ENCODE measurements around the gene COL4A2. TPM values are rescaled to one million over a fixed set of nuclear protein-coding genes. Genes with fewer than 3 reads are reported as not detected.

COL4A2 gene
- total RNA-seq, 3 donors from 2014 or later (not counting 1 experiment from before 2014, with no cell fraction given) = not detected

DNA sequence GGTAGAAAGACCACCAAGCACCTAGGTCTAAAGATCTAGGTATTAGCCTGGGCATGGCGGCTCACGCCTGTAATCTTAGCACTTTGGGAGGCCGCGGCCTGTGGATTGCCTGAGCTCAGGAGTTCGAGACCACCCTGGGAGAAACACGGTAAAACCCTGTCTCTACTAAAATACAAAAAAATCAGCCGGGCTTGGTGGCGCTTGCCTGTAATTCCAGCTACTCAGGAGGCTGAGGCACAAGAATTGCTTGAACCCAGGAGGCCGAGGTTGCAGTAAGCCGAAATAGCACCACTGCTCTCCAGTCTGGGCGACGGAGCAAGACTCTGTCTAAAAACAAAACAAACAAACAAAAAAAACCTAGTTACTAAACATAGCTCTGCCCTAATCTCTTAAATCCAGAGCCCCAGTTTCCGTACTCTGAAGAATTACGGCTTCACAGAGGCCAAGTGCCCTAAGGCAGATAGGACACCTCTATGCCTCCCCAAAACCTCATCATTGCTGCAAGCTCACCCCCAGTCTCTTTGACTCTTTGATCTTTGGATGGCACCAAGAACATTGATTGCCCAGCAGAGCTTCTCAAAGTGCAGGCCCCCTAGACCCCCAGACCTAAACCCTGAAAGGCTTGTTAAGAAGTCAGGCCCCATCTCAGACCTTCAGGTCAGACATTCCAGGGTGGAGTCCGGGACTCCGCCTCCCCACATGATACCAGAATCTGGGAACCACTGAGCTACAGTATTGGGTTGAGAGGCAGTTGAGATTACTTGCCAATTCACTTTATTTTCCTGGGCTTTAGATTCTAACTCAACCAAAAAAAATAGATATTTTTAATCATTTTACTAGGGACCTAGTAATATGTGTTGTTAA, 2.8 kb downstream of the COL4A2 start:
- peaks cover 7% of the 10 kb centered on the region for H3K36me3 Mint-ChIP-seq
- no peak for TF ChIP-seq CTCF (IDR thresholded peaks at IDR 0.05)
- ATAC-seq (no peak), DNase-seq (no peak)
- H3K4me1 Mint-ChIP-seq = no peaks in the 10 kb centered on the region
- Histone ChIP-seq H3K4me1 (ENCODE audit: control insufficient read depth, insufficient read depth, low read length) (no peaks in the 10 kb centered on the region), H3K36me3 (ENCODE audit: control insufficient read depth, insufficient read depth, low read length) (no peaks in the 10 kb centered on the region), H3K27ac (ENCODE audit: low read length) (no peak overlapping the region), H3K27me3 (ENCODE audit: control insufficient read depth, insufficient read depth, low read length) (peaks cover 12% of the 10 kb centered on the region), H3K4me3 (ENCODE audit: low read length) (no peak overlapping the region), H3K9me3 (ENCODE audit: control insufficient read depth, insufficient read depth, low read length) (no peaks in the 10 kb centered on the region)
- H3K27me3 Mint-ChIP-seq (ENCODE audit: low read depth in 2 of 2) = peaks cover 29 to 56% of the 10 kb centered on the region in 2 donors
- intact Hi-C loops (cut with micrococcal nuclease) = no loop called here
- 81% methylated on average over 16 of the region's 16 CpGs for WGBS (ENCODE audit: insufficient coverage)
- no peaks in the 10 kb centered on the region for H3K9me3 Mint-ChIP-seq
- H3K27ac Mint-ChIP-seq = no peak overlapping the region
- no peak overlapping the region for H3K4me3 Mint-ChIP-seq

GRCh38 chr13:110310541-110311442, 3.7 kb downstream of the COL4A2 start:
- DNase-seq = no peak
- Histone ChIP-seq H3K4me3 (ENCODE audit: low read length) (no peak overlapping the region), H3K27me3 (ENCODE audit: control insufficient read depth, insufficient read depth, low read length) (peaks cover 9% of the 10 kb centered on the region), H3K9me3 (ENCODE audit: control insufficient read depth, insufficient read depth, low read length) (no peaks in the 10 kb centered on the region), H3K36me3 (ENCODE audit: control insufficient read depth, insufficient read depth, low read length) (no peaks in the 10 kb centered on the region), H3K27ac (ENCODE audit: low read length) (no peak overlapping the region), H3K4me1 (ENCODE audit: control insufficient read depth, insufficient read depth, low read length) (no peaks in the 10 kb centered on the region)
- no peaks in the 10 kb centered on the region for H3K9me3 Mint-ChIP-seq
- H3K36me3 Mint-ChIP-seq = peaks cover 2% of the 10 kb centered on the region
- H3K4me3 Mint-ChIP-seq = no peak overlapping the region
- H3K27me3 Mint-ChIP-seq (ENCODE audit: low read depth in 2 of 2) = peaks cover 21 to 47% of the 10 kb centered on the region in 2 donors
- 65% methylated on average over 10 of the region's 14 CpGs for WGBS (ENCODE audit: insufficient coverage)
- H3K4me1 Mint-ChIP-seq = no peaks in the 10 kb centered on the region
- intact Hi-C loops (cut with micrococcal nuclease) = no loop called here
- no peak for TF ChIP-seq CTCF (IDR thresholded peaks at IDR 0.05)
- no peak overlapping the region for H3K27ac Mint-ChIP-seq
- no peak for ATAC-seq

GRCh38 chr13:110311443-110312338, 4.6 kb downstream of the COL4A2 start:
- DNase-seq (no peak), ATAC-seq (no peak)
- no peak for TF ChIP-seq CTCF (IDR thresholded peaks at IDR 0.05)
- Mint-ChIP-seq H3K27me3 (ENCODE audit: low read depth in 2 of 2) (peaks cover 19 to 44% of the 10 kb centered on the region in 2 donors), H3K9me3 (no peaks in the 10 kb centered on the region), H3K27ac (no peak overlapping the region), H3K4me1 (no peaks in the 10 kb centered on the region), H3K36me3 (no peaks in the 10 kb centered on the region), H3K4me3 (no peak overlapping the region)
- no peak overlapping the region for H3K4me3 ChIP-seq (ENCODE audit: low read length)
- no peaks in the 10 kb centered on the region for H3K4me1 ChIP-seq (ENCODE audit: control insufficient read depth, insufficient read depth, low read length)
- peaks cover 9% of the 10 kb centered on the region for H3K27me3 ChIP-seq (ENCODE audit: control insufficient read depth, insufficient read depth, low read length)
- no peaks in the 10 kb centered on the region for H3K36me3 ChIP-seq (ENCODE audit: control insufficient read depth, insufficient read depth, low read length)
- no peak overlapping the region for H3K27ac ChIP-seq (ENCODE audit: low read length)
- 32% methylated on average over 26 of the region's 30 CpGs for WGBS (ENCODE audit: insufficient coverage)
- H3K9me3 ChIP-seq (ENCODE audit: control insufficient read depth, insufficient read depth, low read length) = no peaks in the 10 kb centered on the region
- intact Hi-C loops (cut with micrococcal nuclease) = no loop called here

Measured in natural killer cell (primary cell).